Kidney (tissue), 14 donors: Measurements from ENCODE around the gene SRGAP3. TPM values are rescaled to one million over a fixed set of nuclear protein-coding genes. Genes with fewer than 3 reads are reported as not detected.

Experiments
- DNase-seq, 5 donors: peaks; one replicate each; pipeline ENCODE4 v3.0.0-alpha.2; 2013 to 2020
- FAIRE-seq: peaks from 2 replicates; lab custom pipeline; 2012; peaks lifted over from hg19 to GRCh38; lab: Jason Lieb, UNC
- H3K27ac ChIP-seq, 2 donors: one replicate each; pipeline ENCODE4 v1.7.0; 2013; ENCODE audit warnings: low read depth in 2 of 2, low read length in 2 of 2, inconsistent platforms in 1 of 2
- H3K27me3 ChIP-seq: one replicate; pipeline ENCODE4 v1.7.1; 2013; ENCODE audit warnings: low read length, inconsistent platforms; ENCODE audit not compliant: control insufficient read depth, insufficient read depth
- H3K36me3 ChIP-seq, 3 donors: one replicate each; pipeline versions ENCODE4 v1.7.0 to v1.7.1; 2013; ENCODE audit warnings: low read length in 3 of 3, control low read depth in 1 of 3, inconsistent platforms in 1 of 3; ENCODE audit not compliant: insufficient read depth in 3 of 3, control insufficient read depth in 2 of 3
- H3K4me1 ChIP-seq, 3 donors: one replicate each; pipeline versions ENCODE4 v1.7.0 to v1.7.1; 2013; ENCODE audit warnings: low read length in 3 of 3, inconsistent platforms in 1 of 3, low read depth in 1 of 3; ENCODE audit not compliant: control insufficient read depth in 2 of 3, insufficient read depth in 2 of 3
- H3K4me3 ChIP-seq, 3 donors: one replicate each; pipeline versions ENCODE4 v1.7.0 to v1.8.1; 2013; ENCODE audit warnings: low read length in 3 of 3, control low read depth in 1 of 3, inconsistent platforms in 1 of 3
- H3K9ac ChIP-seq, 3 donors: one replicate each; pipeline versions ENCODE4 v1.7.0 to v1.7.1; 2013; ENCODE audit warnings: low read length in 3 of 3, control low read depth in 1 of 3, inconsistent platforms in 1 of 3
- H3K9me3 ChIP-seq, 3 donors: one replicate each; pipeline versions ENCODE4 v1.7.0 to v1.7.1; 2013; ENCODE audit warnings: low read length in 3 of 3, control low read depth in 1 of 3, inconsistent platforms in 1 of 3; ENCODE audit not compliant: control insufficient read depth in 2 of 3, insufficient read depth in 1 of 3
- intact Hi-C: fragments of 100-400 bp; cut with DNase I; formaldehyde crosslinking; loops from one replicate; pipeline ENCODE4 v1.11.1; 2022
- polyA plus RNA-seq: library from polyadenylated mRNA; stranded (reverse); fragments of 350-450 nt; fragmentation: Illumina TruSeq; extraction: RNeasy Lipid Tissue Mini Kit (QIAGEN cat#74804); gene quantifications from one replicate; pipeline ENCODE4 v1.2.3, GENCODE V29; 2014; ENCODE audit warnings: low read depth, low replicate concordance; ENCODE audit not compliant: insufficient read depth
- total RNA-seq: library from RNA; stranded (reverse); fragmentation: NEBNext Ultra II Directional; extraction: Animal tissue kit (Norgen Biotek cat#: 25700); gene quantifications from one replicate; pipeline ENCODE4 v1.2.1, GENCODE V29; 2021
- TF ChIP-seq, protein P1 (sequence below): IDR thresholded peaks from 3 replicates; pipeline ENCODE4 v1.5.1; 2012; ENCODE audit warnings: mild to moderate bottlenecking, moderate library complexity, borderline replicate concordance; ENCODE audit not compliant: insufficient read depth; ENCODE audit errors: extremely low read depth
- donor health status: control.
- donor health status: control.
- donor health status: control.
- donor health status: control.
- donor health status: control.
- donor health status: DM: yes; HTN: yes; CAD: no.
- donor health status: Normal renal cell carcinoma (clear cell type).

SRGAP3 gene
- total and polyA plus RNA-seq, 2 donors from 2014 or later = 4.1 to 24.3 TPM

DNA sequence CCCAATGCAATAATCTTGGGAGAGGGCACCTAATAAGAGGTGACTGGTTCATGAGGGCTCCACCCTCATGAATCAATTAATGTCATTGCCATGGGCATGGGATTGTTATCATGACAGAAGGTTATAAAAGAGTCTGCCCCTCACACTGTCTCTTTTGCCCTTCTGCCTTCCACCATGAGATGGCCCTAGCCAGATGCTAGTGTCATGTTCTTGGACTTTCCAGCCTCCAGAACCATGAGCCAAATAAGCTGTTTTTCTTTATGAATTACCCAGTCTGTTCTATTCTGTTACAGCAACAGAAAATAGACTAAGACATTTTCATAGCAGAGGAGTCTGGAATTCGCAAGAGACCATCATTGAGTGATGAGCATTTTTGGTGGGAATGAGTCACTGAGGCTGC lies 270.2 kb downstream of the SRGAP3 start:
- no peak for DNase-seq
- FAIRE-seq = no peak
- intact Hi-C loops = no loop called here
- Histone ChIP-seq H3K9me3 (no peaks in the 10 kb centered on the region), H3K4me1 (no peaks in the 10 kb centered on the region), H3K36me3 (no peaks in the 10 kb centered on the region), H3K27ac (no peak overlapping the region), H3K4me3 (no peak overlapping the region), H3K27me3 (no peaks in the 10 kb centered on the region), H3K9ac (no peak overlapping the region)
- TF ChIP-seq, protein P1, sequence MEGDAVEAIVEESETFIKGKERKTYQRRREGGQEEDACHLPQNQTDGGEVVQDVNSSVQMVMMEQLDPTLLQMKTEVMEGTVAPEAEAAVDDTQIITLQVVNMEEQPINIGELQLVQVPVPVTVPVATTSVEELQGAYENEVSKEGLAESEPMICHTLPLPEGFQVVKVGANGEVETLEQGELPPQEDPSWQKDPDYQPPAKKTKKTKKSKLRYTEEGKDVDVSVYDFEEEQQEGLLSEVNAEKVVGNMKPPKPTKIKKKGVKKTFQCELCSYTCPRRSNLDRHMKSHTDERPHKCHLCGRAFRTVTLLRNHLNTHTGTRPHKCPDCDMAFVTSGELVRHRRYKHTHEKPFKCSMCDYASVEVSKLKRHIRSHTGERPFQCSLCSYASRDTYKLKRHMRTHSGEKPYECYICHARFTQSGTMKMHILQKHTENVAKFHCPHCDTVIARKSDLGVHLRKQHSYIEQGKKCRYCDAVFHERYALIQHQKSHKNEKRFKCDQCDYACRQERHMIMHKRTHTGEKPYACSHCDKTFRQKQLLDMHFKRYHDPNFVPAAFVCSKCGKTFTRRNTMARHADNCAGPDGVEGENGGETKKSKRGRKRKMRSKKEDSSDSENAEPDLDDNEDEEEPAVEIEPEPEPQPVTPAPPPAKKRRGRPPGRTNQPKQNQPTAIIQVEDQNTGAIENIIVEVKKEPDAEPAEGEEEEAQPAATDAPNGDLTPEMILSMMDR = no peak

DNA sequence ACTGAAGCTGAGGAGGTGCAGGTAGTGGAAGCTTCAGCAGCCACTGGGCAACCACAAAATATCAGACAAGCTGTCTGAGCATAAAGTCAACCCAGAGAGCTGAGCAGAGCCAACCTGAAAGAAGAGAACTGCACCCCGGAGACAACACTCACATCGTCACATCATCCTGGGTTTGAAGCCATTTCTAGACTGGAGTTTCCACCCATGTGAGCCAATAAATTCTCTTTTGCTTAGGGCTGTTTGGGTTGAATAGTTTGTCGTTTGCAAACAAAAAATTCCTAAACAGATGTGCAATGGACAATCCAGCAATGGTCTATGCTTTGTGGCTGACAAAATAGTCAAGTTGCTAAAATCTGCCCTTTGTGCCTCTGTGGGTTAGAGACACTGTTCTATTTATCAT lies 270.9 kb downstream of the SRGAP3 start:
- Histone ChIP-seq H3K27me3 (no peaks in the 10 kb centered on the region), H3K4me1 (no peaks in the 10 kb centered on the region), H3K27ac (no peak overlapping the region), H3K4me3 (no peak overlapping the region), H3K9me3 (no peaks in the 10 kb centered on the region), H3K9ac (no peak overlapping the region), H3K36me3 (no peaks in the 10 kb centered on the region)
- TF ChIP-seq, protein P1 = no peak
- DNase-seq (peak in 1 of 5 donors; percentile 2), FAIRE-seq (no peak)
- intact Hi-C loops = no loop called here

DNA sequence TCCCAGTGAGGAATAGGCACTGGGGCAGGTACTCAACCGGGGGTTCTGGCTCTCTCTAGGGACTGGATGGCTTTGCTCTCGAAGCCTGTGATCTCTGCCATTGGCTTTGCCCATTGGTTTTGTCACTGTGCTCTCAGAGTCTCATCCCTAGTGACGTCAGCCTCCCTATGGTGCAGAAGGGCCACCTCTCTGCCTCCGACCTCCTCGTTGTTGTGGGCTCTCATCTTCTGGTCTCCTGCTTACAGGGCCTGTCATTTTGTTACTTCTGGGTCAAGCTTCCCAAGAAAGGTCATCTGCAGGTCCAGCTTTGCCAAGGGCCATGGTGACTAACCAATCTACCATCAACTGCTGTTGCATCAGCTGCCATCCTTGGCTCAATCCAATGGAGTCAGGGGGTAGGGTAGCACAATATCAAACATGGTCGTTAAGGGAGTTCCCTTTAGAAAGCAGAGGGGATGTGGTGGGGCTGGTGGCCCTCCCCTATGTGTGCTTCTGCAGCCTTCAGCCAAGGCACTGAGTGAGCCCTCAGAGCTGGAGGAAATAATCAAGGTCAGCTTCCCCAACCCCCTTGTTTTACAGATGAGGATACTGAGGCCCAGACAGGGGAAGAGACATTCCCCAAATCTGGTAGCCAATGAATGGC lies 272.8 kb downstream of the SRGAP3 start:
- Histone ChIP-seq H3K9me3 (no peaks in the 10 kb centered on the region), H3K4me3 (no peak overlapping the region)
- FAIRE-seq = no peak

More for the DNA sequence above, 272.8 kb downstream of the SRGAP3 start:
- no peaks in the 10 kb centered on the region for H3K4me1 ChIP-seq
- no peaks in the 10 kb centered on the region for H3K27me3 ChIP-seq
- no peaks in the 10 kb centered on the region for H3K36me3 ChIP-seq
- TF ChIP-seq, protein P1 = no peak
- DNase-seq = peak in 1 of 5 donors; percentile 5
- no peak overlapping the region for H3K27ac ChIP-seq
- no peak overlapping the region for H3K9ac ChIP-seq
- intact Hi-C loops = no loop called here
